Measurements from ENCODE around the gene SULT2B1.

Gene SULT2B1

DNA sequence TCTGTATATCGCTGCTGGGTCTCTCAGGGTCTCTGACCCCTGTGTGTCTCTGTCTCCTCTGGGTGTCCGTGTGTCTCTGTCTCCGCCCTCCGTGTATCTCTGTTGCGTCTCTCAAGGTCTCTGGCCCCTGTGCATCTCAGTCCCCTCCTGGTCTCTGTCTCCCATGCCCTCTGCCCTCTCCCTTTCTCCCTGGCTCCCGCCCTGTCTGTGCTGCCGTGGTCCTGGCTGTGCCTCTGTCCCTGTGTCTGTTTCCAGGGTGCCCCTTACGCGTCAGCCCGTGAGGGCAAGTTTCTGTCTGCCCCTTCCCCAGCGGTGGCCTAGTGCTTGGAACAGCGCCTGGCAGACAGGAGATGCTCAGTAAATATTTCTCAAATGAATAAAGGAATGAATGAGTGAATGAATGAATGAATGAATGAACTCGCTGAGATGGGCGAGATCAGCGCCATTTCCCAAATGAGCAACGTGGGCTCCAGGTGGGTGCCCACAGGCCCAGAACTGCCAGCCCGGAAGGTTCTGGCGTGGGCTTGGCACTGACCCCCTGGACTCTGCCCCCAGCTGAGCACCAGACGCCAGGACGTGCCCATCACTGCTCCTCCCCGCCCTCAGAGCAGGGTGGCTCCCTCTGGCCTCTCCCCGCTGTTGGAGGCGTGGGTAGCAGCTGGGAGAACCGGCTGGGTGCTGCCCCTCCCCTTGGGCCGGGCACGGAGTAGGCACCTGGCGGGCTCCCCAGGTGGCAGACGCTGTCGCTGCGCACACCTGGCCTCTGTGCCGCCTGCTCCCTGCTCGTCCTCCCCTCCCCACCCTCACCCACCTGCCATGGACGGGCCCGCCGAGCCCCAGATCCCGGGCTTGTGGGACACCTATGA, at the start of gene SULT2B1:
Gene SULT2B1, plus strand, starts transcription at position 736 of the 866 bp plus-strand sequence. Its CDS starts 81 bp downstream, at position 817.
- TF ChIP-seq CTCF (IDR thresholded peaks at IDR 0.05; ENCODE audit: low read depth, low read length) = no peak
- in situ Hi-C loops (cut with HindIII; ENCODE audit: low sequenced_read_pairs) = no loop called here
- DNase-seq (ENCODE audit: low read depth, low spot score) = no peak
- no peak within 1 kb of the TSS for H3K4me3 ChIP-seq (ENCODE audit: low read depth, low read length)

DNA sequence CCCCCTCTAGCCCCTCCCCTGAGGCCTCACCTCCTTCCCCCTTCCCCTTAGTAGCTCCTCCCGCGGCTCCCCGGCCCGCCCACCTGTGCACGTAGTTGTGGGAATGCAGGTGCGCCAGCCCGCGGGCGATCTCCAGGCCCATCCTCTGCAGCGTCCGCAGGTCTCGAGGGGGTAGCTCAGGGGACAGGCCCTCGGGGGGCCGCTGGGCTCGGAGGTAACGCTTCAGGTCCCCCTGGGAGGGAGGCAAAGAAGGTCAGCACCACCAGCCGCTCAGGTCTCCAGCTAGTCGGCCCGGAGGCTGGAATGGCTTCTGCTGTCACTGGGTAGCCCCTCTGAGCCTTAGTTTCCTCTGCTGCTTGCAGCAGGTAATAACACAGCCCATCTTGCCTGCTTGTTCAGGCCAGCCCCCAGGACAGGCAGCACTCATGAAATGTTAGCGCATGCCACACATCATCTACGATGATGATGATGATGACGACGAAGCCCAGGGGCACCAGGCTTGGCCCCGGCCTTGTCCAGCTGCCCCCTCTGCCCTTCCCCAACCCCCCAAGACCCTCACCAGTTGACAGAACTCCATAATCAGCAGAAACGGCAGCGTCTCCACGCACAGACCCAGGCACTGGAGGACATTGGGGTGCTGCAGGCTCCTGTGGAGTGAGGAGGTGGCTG, 49.5 kb upstream of the SULT2B1 start:
- no peak overlapping the region for H3K4me3 ChIP-seq (ENCODE audit: low read depth, low read length)
- in situ Hi-C loops (cut with HindIII; ENCODE audit: low sequenced_read_pairs) = no loop called here
- DNase-seq (ENCODE audit: low read depth, low spot score) = no peak
- TF ChIP-seq CTCF (IDR thresholded peaks at IDR 0.05; ENCODE audit: low read depth, low read length) = no peak

DNA sequence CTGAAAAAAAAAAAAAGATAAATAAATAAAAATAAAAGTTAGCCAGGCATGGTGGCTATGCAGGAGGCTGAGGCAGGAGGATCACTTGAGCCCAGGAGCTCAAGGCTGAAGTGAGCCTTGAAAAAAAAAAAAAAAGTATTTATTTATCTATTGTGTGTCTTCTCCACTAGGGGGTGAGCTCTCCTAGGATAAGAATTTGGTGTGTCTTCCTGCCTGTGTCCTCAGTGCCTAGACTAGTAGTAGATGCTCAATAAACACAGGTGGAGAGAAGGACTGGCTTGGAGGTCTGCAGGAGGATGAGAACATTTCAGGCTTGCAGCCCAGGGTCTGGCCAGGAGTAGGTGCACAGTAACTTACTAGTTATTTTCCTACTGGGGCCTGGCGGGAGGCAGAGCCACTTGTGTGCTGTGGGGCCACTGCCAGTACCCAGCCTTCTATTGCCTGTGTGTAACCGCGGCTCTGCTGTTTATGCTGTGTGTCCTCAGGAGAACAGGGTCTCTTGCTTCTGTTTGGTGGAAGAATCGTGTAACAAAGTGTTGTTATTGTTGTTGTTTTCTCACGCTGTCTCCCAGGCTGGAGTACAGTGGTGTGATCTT, 45.7 kb upstream of the SULT2B1 start:
- in situ Hi-C loops (cut with HindIII; ENCODE audit: low sequenced_read_pairs) = no loop called here
- peak; percentile 36 for TF ChIP-seq CTCF (IDR thresholded peaks at IDR 0.05; ENCODE audit: low read depth, low read length)
- DNase-seq (ENCODE audit: low read depth, low spot score) = peak; percentile 33
- no peak overlapping the region for H3K4me3 ChIP-seq (ENCODE audit: low read depth, low read length)

DNA sequence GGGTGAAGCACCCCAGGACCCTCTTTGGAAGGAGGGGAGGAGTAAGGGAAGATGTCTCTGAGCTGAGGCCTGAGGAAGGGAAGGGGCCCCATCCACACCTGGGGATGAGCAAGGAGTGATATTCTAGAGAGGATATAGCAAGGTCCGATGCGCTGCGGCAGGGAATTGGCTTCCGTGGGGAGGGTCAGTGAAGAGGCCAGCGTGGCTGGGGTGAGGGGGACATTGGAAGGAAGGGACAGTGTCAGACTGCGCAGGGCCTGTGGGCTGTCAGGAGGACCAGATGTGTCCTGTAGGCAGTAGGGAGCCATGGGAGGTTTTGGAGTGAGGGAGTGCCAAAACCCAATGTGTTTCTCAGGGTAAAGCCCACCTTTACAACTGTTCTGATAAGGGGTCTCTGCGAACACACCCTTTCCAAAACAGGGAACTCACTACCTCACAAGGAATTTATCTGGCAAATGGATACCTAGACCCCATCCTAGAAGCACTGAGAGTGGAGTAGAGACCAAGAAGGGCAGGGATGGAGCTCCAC, 44.0 kb upstream of the SULT2B1 start:
- no peak for TF ChIP-seq CTCF (IDR thresholded peaks at IDR 0.05; ENCODE audit: low read depth, low read length)
- in situ Hi-C loops (cut with HindIII; ENCODE audit: low sequenced_read_pairs) = no loop called here
- DNase-seq (ENCODE audit: low read depth, low spot score) = no peak
- H3K4me3 ChIP-seq (ENCODE audit: low read depth, low read length) = no peak overlapping the region

- H3K4me3 ChIP-seq (ENCODE audit: low read depth, low read length) = no peak overlapping the region
- no peak for DNase-seq (ENCODE audit: low read depth, low spot score)
- in situ Hi-C loops (cut with HindIII; ENCODE audit: low sequenced_read_pairs) = no loop called here
- no peak for TF ChIP-seq CTCF (IDR thresholded peaks at IDR 0.05; ENCODE audit: low read depth, low read length)
Measured at GRCh38 chr19:48508729-48509411, 43.1 kb upstream of the SULT2B1 start.
